Muscle of back (tissue), 11 donors: ENCODE measurements around the gene PROX1. TPM values are rescaled to one million over a fixed set of nuclear protein-coding genes. Genes with fewer than 3 reads are reported as not detected.

Experiments used
- DNase-seq, 3 donors: peaks; one replicate each; pipeline versions ENCODE4 v3.0.0 to v3.0.0-alpha.2; 2013
- polyA plus RNA-seq, 10 donors: library from polyadenylated mRNA; unstranded; fragments of 120-200 nt; gene quantifications; one replicate each; pipeline ENCODE4 v1.2.1, GENCODE V29; 2013; ENCODE audit not compliant: insufficient read length in 10 of 10

Gene PROX1
- polyA plus RNA-seq, 10 donors = 9.4 to 14.4 (median 11.3) TPM

DNA sequence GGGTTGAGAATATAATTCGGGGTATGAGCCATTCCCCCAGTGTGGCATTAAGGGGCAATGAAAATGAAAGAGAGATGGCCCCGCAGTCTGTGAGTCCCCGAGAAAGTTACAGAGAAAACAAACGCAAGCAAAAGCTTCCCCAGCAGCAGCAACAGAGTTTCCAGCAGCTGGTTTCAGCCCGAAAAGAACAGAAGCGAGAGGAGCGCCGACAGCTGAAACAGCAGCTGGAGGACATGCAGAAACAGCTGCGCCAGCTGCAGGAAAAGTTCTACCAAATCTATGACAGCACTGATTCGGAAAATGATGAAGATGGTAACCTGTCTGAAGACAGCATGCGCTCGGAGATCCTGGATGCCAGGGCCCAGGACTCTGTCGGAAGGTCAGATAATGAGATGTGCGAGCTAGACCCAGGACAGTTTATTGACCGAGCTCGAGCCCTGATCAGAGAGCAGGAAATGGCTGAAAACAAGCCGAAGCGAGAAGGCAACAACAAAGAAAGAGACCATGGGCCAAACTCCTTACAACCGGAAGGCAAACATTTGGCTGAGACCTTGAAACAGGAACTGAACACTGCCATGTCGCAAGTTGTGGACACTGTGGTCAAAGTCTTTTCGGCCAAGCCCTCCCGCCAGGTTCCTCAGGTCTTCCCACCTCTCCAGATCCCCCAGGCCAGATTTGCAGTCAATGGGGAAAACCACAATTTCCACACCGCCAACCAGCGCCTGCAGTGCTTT lies 9.4 kb downstream of the PROX1 start:
- peak in 2 of 3 donors; percentile 61 to 78 for DNase-seq

DNA sequence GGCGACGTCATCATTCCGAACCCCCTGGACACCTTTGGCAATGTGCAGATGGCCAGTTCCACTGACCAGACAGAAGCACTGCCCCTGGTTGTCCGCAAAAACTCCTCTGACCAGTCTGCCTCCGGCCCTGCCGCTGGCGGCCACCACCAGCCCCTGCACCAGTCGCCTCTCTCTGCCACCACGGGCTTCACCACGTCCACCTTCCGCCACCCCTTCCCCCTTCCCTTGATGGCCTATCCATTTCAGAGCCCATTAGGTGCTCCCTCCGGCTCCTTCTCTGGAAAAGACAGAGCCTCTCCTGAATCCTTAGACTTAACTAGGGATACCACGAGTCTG lies 10.0 kb downstream of the PROX1 start:
- no peak for DNase-seq

DNA sequence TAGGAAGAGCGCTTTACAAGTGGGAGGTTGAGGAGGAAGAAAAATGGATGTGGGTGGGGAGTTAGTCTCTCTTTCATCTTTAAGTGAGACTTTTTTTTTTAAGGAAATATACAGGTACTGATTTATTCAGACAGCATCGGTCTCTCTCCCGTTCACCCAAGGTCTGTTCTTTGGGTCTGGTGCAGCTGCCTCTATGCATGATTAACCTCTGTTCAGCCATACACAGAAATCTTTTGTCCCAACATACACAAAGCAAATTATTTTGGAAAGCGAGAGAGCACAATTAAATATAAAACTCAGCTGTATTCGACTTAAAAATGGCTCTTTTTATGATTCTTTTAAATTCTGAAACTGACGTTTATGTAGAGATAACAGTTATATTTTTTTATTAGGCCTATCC lies 11.0 kb downstream of the PROX1 start:
- no peak for DNase-seq

DNA sequence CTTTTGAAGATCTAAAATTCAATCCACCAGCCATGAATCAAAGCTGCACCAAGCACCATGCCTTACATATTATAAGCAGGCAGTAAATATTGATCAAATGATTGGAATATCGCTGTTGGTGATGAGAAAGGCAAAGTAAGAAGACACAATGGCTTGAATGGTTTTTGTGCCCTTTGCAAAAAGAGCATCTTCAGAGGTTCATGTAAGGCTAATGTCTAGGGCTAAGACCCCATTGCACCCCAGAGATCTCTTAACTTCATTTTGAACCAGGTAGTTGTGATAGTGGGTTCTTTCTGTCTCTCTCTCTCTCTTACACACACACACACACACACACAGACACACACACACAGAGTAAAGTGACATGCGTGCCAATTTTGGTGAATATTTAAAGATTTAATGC lies 12.0 kb downstream of the PROX1 start:
- no peak for DNase-seq

DNA sequence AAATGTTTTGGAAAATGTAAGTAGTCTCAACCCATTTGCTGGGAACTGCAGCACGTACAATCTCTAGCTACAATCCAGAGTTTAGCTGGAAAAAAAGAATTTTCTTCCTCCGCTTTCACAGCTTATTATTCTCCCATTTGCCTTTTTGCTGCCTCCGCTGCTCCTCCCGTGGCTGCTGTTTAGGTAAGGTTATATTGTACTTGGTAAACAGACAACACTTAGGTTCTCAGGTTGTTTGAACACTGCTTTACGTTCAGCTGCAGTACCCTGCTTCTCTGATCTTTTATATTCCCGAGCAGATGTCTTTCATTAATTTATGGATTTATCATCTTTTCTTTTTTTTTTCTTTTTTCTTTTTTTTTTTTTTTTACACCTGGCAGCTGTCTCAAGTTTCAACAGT lies 14.3 kb downstream of the PROX1 start:
- no peak for DNase-seq

DNA sequence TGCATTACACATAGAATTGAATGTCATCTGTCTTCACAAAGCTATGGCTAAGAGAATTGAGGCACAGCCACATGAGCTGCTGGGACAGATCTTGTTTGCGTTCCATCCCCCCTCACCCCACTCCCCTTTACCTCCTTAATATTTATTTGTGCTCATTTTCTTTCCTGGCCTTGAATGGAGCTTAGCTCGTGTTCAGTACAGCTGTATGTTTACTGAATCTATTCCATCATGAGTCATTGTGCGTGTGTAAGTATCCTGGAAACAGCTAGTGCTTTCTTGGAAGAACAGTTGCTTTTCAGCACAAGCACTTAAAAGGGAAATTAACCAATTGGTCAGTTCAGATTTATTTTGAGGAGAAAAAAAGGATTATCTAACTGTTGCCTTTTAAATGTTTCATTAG lies 14.7 kb downstream of the PROX1 start:
- peak; percentile 73 to 90 (median 77) for DNase-seq

DNA sequence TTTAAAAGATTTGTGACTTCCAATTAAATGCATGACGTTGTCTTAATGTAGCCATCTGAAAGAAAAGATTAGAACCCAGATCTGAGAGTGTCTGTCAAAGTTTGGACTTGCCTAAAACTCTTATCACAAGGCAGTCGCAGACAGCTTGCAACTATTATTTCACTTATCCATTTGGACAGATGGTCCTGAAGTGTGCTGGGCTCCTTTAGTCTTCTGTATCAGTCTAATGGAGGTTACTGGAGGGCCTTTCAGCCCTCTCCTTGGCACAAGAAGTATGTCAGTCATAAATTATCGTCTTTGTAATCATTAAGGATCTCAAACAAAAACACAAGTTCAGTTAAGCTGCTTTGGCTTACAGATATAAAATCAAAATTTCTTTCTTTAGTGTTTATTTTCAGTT lies 15.5 kb downstream of the PROX1 start:
- DNase-seq = no peak

GRCh38 chr1:214004014-214004413 lies 16.2 kb downstream of the PROX1 start:
- DNase-seq = peak in 1 of 3 donors; percentile 43

DNA sequence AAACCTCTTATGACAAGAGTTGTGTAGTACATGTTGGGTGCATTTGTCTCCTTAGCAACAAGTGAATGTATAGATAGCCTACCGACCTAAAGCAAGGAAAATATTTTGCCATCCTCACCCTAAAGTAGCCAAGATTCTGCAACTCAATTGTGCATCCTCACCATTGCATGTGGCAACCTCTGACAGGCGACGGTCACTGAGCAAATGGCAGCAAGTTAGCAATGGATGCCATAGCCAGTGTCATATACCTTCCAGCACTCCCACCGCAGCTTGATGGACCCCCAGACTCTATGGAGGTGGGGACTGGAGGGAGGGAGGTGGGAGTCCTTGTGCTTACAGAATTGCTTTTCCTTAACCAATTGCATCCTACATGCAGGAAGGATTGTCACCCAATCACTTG lies 17.0 kb downstream of the PROX1 start:
- DNase-seq = no peak

- DNase-seq = no peak
Observed at GRCh38 chr1:214005708-214006107, 17.9 kb downstream of the PROX1 start.

DNA sequence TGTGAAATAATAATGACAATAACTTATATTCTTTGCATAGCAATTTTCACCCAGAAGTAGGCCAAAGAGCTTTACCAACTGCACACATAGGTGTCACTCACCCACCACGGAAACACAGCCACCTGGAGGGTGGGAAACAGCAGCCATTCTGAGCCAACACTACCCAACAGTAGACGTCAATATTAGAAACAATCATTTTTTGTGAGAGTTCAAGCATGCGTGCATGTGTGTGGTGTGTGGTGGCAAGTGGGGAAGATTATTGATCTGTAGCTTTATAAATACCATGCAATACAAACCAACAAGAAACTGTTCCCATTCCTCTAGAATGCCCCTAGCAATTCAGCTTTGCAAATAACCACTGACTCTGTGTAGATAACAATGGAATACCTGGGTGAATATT lies 19.1 kb downstream of the PROX1 start:
- no peak for DNase-seq

DNA sequence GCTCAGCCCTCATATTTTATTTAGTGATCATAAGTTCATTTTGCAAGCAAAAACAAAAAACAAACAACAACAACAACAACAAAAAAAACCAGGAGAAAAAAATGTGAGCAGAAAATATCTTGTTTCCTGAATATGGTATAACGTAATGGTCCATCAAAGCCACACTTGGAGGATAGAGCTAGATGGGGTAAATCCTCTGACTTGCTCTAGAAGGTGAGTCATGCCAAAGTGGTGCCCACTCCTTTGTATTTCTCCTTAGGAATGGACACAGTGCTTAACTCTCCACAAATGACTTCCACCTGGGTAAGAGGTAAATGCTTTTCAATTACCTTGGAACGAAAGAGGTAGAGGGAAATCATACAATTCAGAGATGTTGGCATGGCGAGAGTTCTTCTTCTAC lies 20.6 kb downstream of the PROX1 start:
- no peak for DNase-seq

- DNase-seq = no peak
Observed at GRCh38 chr1:214008791-214009422, 21.1 kb downstream of the PROX1 start.

DNA sequence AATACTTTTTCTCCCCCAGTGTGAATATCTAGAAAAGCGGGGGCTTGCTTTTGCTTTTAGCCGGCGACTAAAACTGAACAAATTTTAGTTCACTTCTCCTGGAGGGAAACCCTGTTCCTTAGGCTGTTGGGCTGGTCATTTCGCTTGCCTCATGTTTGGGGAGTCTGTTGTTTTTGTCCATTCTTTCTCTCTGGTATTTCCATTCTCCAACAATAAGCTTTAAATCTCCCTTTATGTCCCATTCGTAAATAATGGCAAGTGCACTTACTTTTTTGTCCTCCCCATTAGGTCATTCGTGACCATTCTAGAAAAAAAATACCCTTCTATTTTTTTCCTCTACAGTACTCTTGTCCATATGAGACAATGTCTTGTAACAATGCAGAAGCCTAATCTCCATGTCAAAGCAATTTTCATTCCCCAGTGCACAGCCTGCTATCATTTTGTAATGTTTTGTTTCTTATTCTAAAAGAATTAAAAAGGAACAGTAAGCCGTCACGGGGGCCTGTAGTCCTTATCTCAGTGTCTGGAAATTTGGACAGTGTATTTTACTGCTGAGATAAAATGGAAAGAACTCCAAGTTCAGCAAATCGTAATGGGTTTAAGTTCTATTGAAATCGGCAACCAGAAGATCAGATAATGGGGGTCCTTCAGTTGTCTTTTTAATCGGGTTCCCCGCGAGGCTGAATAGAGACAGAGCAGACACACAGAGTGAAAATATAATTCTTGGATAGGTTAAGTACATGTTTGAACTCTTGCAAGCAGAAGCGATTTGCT lies 21.8 kb downstream of the PROX1 start:
- no peak for DNase-seq

DNA sequence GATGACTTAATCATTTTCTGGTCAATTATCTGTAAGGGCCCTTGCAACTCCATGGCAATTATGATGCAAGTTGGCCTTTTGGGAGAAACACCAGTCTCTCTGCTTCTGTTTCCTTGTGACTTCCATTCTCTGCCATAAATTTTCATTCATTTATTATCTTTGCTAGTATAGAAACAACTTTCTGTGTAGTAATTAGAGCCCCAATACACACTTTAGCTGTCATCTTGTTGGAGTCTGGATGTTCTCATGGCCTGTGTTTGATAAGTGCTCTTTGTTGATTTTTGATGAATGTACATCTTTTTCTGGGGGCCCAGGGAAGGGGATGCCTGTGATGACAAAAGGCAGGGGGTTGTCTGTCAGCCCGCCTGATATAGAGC lies 22.4 kb downstream of the PROX1 start:
- no peak for DNase-seq

- no peak for DNase-seq
Observed at GRCh38 chr1:214010717-214011116, 22.9 kb downstream of the PROX1 start.

DNA sequence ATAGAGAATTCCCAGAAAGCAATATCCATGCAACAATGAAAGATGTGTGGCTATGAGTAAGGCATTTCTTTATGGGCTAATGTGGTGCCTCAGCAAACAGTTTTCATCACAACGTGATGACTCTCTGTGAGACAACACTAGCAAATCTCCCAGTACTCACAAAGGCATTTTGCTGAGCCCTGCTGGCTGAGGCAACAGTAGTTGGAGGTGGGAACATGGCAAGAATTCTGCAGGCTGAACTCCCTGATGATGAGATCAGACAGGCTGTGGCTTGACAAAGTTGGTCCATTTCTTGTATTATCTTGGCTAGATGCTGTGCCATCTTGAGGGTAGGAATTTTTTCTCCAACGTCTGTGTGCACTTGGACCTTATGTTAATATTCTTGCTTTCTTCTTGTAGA lies 24.6 kb downstream of the PROX1 start:
- no peak for DNase-seq

DNA sequence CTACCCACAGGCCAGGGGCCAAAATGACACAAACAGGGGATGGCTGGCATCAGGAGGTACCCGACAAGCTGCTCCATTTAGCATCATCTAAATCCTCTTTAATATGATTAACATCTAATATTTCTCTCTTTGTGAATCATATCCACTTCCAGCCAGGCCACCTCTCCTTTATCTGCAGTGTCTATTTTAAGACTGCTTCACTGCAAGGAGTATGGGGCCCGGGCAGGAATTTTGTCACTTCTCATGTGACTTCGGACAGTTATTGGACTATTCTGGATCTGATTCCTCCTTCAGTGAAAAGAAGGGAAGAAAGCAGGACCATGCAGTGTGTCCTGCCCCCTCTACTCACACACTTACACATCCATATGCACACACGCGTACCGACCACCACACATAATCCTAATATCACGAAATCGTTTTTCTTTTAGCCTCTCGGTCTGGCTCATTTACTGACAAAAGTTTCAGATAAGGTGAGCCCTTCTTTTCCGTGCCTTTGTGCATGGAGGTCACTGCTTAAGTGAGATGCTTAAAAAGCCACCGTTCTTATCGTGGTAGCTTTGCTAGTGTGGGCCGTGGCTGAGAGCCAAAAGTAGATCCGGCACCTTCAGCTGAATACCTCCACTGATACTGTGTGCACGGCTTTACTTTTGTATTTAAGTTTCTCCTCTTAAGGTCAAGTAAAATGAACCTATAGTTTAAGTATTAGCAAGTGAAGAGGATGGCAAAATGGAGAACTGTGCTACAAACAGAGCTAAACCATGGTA lies 26.0 kb downstream of the PROX1 start:
- no peak for DNase-seq

DNA sequence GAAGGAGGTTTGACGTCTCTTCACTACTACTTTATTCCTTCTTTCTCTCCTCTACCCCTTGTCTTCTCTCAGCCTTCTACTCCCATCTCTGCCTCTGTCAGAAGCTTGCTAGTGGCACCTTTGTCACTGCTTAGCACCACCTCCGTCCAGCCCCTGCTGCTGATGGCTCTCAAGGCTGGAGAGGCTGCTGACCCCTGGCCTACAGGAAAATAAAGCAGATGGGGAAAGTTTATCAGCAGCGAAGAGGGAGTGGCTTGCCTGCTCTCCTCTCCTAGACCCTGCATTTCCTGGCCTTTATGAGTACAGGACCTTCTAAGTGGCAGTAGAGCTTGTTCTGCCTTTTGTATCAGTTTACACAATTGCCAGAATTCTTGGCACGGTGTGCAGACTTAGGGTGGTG lies 27.0 kb downstream of the PROX1 start:
- no peak for DNase-seq

GRCh38 chr1:214017191-214017982 lies 29.6 kb downstream of the PROX1 start:
- no peak for DNase-seq
